Prostate gland (tissue), 2 donors: ENCODE measurements around the gene RFX2. TPM values are rescaled to one million over a fixed set of nuclear protein-coding genes. Genes with fewer than 3 reads are reported as not detected.

Experiments
- DNase-seq: peaks from one replicate; pipeline ENCODE4 v3.0.0-alpha.2; 2019; ENCODE audit warnings: low spot score
- H3K27ac ChIP-seq, 2 donors: fragments of 200-600 bp; sonication (generic); 2 replicates each; pipeline ENCODE4 v1.5.1; 2017 to 2019
- H3K27me3 ChIP-seq: fragments of 200-600 bp; sonication (generic); replicated peaks from 2 replicates; pipeline ENCODE4 v1.5.1; 2019; ENCODE audit not compliant: insufficient read depth
- H3K36me3 ChIP-seq, 2 donors: fragments of 200-600 bp; sonication (generic); 1 replicate in 1 of 2; 2 replicates in 1 of 2; pipeline versions ENCODE4 v1.5.1 to v1.8.1; 2017 to 2019
- H3K4me1 ChIP-seq: fragments of 200-600 bp; sonication (generic); replicated peaks from 2 replicates; pipeline ENCODE4 v1.5.1; 2019
- H3K4me3 ChIP-seq, 2 donors: fragments of 200-600 bp; sonication (generic); 2 replicates each; pipeline ENCODE4 v1.5.1; 2017 to 2019
- H3K9me3 ChIP-seq: fragments of 200-600 bp; sonication (generic); 2 replicates; pipeline ENCODE4 v1.5.1; 2017
- CTCF ChIP-seq, 4 experiments: fragments of 200-600 bp in 2 of 4; fragments of 450-650 bp in 2 of 4; sonication (generic) in 2 of 4; IDR thresholded peaks; 1 replicate in 3 of 4; 2 replicates in 1 of 4; pipeline ENCODE4 v1.5.1; 2016 to 2019; ENCODE audit warnings: antibody characterized with exemption in 4 of 4, mild to moderate bottlenecking in 2 of 4, moderate library complexity in 2 of 4
- POLR2A ChIP-seq: fragments of 450-650 bp; IDR thresholded peaks from one replicate; pipeline ENCODE4 v1.6.1; 2016; ENCODE audit warnings: antibody characterized with exemption, mild to moderate bottlenecking
- POLR2AphosphoS5 ChIP-seq: sonication (generic); formaldehyde crosslinking; IDR thresholded peaks from one replicate; pipeline ENCODE4 v1.6.1; 2017; ENCODE audit warnings: antibody characterized with exemption
- WGBS: methylation state at CpG from one replicate; pipeline ENCODE4 v1.1.5; 2018; 5-methylcytosine and 5-hydroxymethylcytosine counted together
- intact Hi-C: fragments of 100-400 bp; cut with DNase I; formaldehyde crosslinking; loops from one replicate; pipeline ENCODE4 v1.14.2; 2022
- total RNA-seq, 2 donors: library from RNA; depleted of rRNA; stranded (reverse); fragments of >200 nt; gene quantifications; one replicate each; pipeline ENCODE4 v1.1.0, GENCODE V29; 2016

RFX2 gene
- total RNA-seq, 2 donors from 2014 or later, result 13.4 to 25.3 TPM

- Histone ChIP-seq H3K4me1 (no peaks in the 10 kb centered on the region), H3K27ac (peak overlapping the region; percentile 59 to 76), H3K27me3 (no peaks in the 10 kb centered on the region), H3K4me3 (no peak overlapping the region), H3K36me3 (no peaks in the 10 kb centered on the region), H3K9me3 (no peaks in the 10 kb centered on the region)
- TF ChIP-seq POLR2A (no peak), POLR2AphosphoS5 (peak; percentile 77), CTCF (IDR thresholded peaks at IDR 0.05) (no peak)
- DNase-seq, result peak; percentile 66
- 26% methylated on average over 28 of the region's 28 CpGs for WGBS
- intact Hi-C loops, result loop anchor here (1.0 to 10.0 kb wide), 2 partner anchors 53 to 218 kb away; partner anchors contain the start of genes MLLT1 and RFX2
These were observed 53.3 kb downstream of the RFX2 start for GRCh38 chr19:6056801-6057650.

DNA sequence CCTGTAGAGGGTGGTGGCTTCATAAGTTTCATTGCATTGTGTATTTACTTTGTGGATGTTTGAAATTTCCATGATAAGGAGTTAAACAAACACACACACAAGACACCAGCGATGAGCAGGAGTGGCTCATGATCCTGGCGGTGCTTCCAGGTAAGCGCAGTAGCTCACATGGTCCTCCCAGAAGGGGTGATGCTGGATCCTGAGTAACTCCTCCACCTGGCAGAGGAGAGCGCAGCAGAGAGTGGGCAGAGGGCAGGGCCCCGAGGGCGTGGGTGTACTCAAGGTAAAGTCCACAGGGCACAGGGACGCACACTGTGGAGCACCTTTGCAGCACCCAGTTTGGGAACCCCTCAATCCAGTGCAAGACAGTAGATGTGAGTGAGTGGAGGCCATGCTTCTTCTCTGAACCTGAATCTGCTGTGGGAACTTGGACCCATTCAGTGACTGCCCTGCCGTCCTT is 54.0 kb downstream of the RFX2 start:
- TF ChIP-seq POLR2A (no peak), CTCF (IDR thresholded peaks at IDR 0.05) (no peak), POLR2AphosphoS5 (no peak)
- intact Hi-C loops, result loop anchor here (10.0 kb wide), 1 partner anchor 218 kb away; the partner anchor contains the start of gene MLLT1
- Histone ChIP-seq H3K27me3 (no peaks in the 10 kb centered on the region), H3K9me3 (no peaks in the 10 kb centered on the region), H3K4me1 (no peaks in the 10 kb centered on the region), H3K36me3 (no peaks in the 10 kb centered on the region), H3K4me3 (no peak overlapping the region), H3K27ac (peak overlapping the region; percentile 59 to 76)
- WGBS, result 64% methylated on average over 8 of the region's 8 CpGs
- DNase-seq, result no peak

GRCh38 chr19:6055013-6055795 is 55.1 kb downstream of the RFX2 start:
- no peak for TF ChIP-seq POLR2A
- TF ChIP-seq CTCF (IDR thresholded peaks at IDR 0.05), result no peak
- TF ChIP-seq POLR2AphosphoS5, result no peak
- Histone ChIP-seq H3K27ac (no peak overlapping the region), H3K4me3 (no peak overlapping the region), H3K36me3 (no peaks in the 10 kb centered on the region), H3K4me1 (no peaks in the 10 kb centered on the region), H3K27me3 (no peaks in the 10 kb centered on the region), H3K9me3 (no peaks in the 10 kb centered on the region)
- intact Hi-C loops, result loop anchor here (10.0 kb wide), 1 partner anchor 220 kb away; the partner anchor contains the start of gene MLLT1
- no peak for DNase-seq
- WGBS, result 92% methylated on average over 4 of the region's 4 CpGs

DNA sequence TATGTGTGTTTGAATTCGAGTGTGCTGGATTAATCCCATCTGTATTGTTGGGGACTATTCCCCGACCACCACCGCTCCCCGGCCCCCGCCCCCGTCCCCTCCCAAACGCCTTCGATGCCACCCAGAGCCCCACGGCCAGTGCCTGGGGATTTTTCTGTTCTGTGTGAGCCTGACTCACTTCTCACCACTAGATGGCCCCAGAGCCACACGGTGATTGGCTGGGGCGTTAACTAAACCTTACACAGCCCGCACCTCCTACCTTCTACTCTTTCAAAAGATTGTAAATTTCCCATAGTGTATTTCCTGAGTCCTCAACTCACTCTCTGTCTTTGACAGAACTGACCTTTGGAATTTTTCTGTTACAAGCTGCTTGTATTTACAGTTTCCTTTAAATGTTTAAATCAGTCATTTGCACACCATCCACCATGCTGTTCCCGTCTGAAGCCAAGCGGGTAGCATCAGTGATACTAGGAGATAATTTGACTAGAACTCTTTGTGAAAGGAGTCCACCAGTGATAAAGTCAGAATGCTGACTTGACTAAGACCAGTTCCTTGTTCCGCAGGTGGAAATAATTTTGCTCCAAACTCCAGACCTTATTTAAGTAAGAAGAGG is 61.4 kb downstream of the RFX2 start:
- 15% methylated on average over 15 of the region's 15 CpGs for WGBS
- Histone ChIP-seq H3K27ac (no peak overlapping the region), H3K36me3 (no peaks in the 10 kb centered on the region), H3K9me3 (no peaks in the 10 kb centered on the region), H3K4me3 (no peak overlapping the region), H3K27me3 (no peaks in the 10 kb centered on the region), H3K4me1 (no peaks in the 10 kb centered on the region)
- intact Hi-C loops, result loop anchor here (1.0 to 5.0 kb wide), 3 partner anchors 76 to 248 kb away; no protein-coding TSS in a partner anchor
- TF ChIP-seq POLR2AphosphoS5 (peak; percentile 54), CTCF (IDR thresholded peaks at IDR 0.05) (peak; percentile 56 to 88 (median 82)), POLR2A (no peak)
- peak; percentile 70 for DNase-seq
